HepG2 (cell line): Measurements from ENCODE around the gene NDUFAF5. TPM values are rescaled to one million over a fixed set of nuclear protein-coding genes. Genes with fewer than 3 reads are reported as not detected.

ENCODE experiments used
- CHCHD3 ChIP-seq: sonication (generic); formaldehyde crosslinking; IDR thresholded peaks from 2 replicates; pipeline ENCODE4 v1.8.0; 2022; ENCODE audit warnings: mild to moderate bottlenecking, missing genetic modification reagents, moderate library complexity
- REPIN1 ChIP-seq: sonication (generic); formaldehyde crosslinking; IDR thresholded peaks from 2 replicates; pipeline ENCODE4 v1.8.0; 2022; ENCODE audit warnings: missing genetic modification reagents, low read depth, mild to moderate bottlenecking, borderline replicate concordance
- RFX1 ChIP-seq: fragments of 450-650 bp; IDR thresholded peaks from 2 replicates; pipeline ENCODE4 v1.6.1; 2017
- SMAD3 ChIP-seq: sonication (generic); formaldehyde crosslinking; IDR thresholded peaks from 2 replicates; pipeline ENCODE4 v1.4.0; 2020; ENCODE audit warnings: missing genetic modification reagents
- SMC3 ChIP-seq: IDR thresholded peaks from 2 replicates; pipeline ENCODE4 v1.6.1; 2011; ENCODE audit warnings: low read length, improper control_type of control experiment
- TCF7 ChIP-seq: sonication (generic); IDR thresholded peaks from 2 replicates; pipeline ENCODE4 v1.6.1; 2016; ENCODE audit warnings: antibody characterized with exemption, low read depth
- ZNF143 ChIP-seq: sonication (generic); formaldehyde crosslinking; IDR thresholded peaks from 2 replicates; pipeline ENCODE4 v1.4.0; 2020; ENCODE audit warnings: missing genetic modification reagents
- ZNF432 ChIP-seq: sonication (generic); formaldehyde crosslinking; IDR thresholded peaks from 2 replicates; pipeline ENCODE4 v1.5.0; 2020; ENCODE audit warnings: missing genetic modification reagents, mild to moderate bottlenecking, borderline replicate concordance
- ZNF556 ChIP-seq: sonication (generic); formaldehyde crosslinking; IDR thresholded peaks from 2 replicates; pipeline ENCODE4 v1.4.0; 2020; ENCODE audit warnings: mild to moderate bottlenecking, missing genetic modification reagents, borderline replicate concordance
- ZNF598 ChIP-seq: sonication (generic); formaldehyde crosslinking; IDR thresholded peaks from 2 replicates; pipeline ENCODE4 v1.5.1; 2020; ENCODE audit warnings: mild to moderate bottlenecking, missing genetic modification reagents, borderline replicate concordance
- ZNF768 ChIP-seq: sonication (generic); formaldehyde crosslinking; IDR thresholded peaks from 2 replicates; pipeline ENCODE4 v1.4.0; 2020; ENCODE audit warnings: missing genetic modification reagents
- polyA plus RNA-seq, 8 experiments: library from polyadenylated mRNA; depleted of rRNA in 3 of 8; stranded (reverse) in 7 of 8; unstranded in 1 of 8; fragments of >200 nt; fragmentation: Illumina TruSeq in 4 of 8; extraction: Trizol in 4 of 8; gene quantifications; 2 replicates each; pipeline versions ENCODE4 v1.2.1 to v1.2.3, GENCODE V29; 2011 to 2016; ENCODE audit warnings: low read depth in 4 of 8, missing spikeins in 1 of 8, mixed read lengths in 1 of 8; ENCODE audit not compliant: insufficient read depth in 1 of 8
- total RNA-seq, 5 experiments: library from RNA; depleted of rRNA; stranded (reverse); fragments of >200 nt; fragmentation: Illumina TruSeq; extraction: Trizol; gene quantifications; 2 replicates each; pipeline ENCODE4 v1.2.3, GENCODE V29; 2016; ENCODE audit warnings: low read depth in 1 of 5
- TF ChIP-seq, protein P1 (sequence below): sonication (generic); formaldehyde crosslinking; IDR thresholded peaks from 2 replicates; pipeline ENCODE4 v1.4.0; 2020; ENCODE audit warnings: missing genetic modification reagents, borderline replicate concordance
- TF ChIP-seq, protein P2 (sequence below): sonication (generic); formaldehyde crosslinking; IDR thresholded peaks from 2 replicates; pipeline ENCODE4 v1.5.0; 2020; ENCODE audit warnings: mild to moderate bottlenecking, missing genetic modification reagents, moderate library complexity
- TF ChIP-seq, protein P3 (sequence below): sonication (generic); formaldehyde crosslinking; IDR thresholded peaks from 2 replicates; pipeline ENCODE4 v1.4.0; 2020; ENCODE audit warnings: mild to moderate bottlenecking, missing genetic modification reagents, borderline replicate concordance
- TF ChIP-seq, protein P4 (sequence below): sonication (generic); formaldehyde crosslinking; IDR thresholded peaks from 2 replicates; pipeline ENCODE4 v1.9.0; 2022; ENCODE audit warnings: missing genetic modification reagents, mild to moderate bottlenecking, borderline replicate concordance

Gene NDUFAF5
- total and polyA plus RNA-seq, 2 of the 13 experiments (the other 11 are each of a cell fraction or from before 2014, with no cell fraction given), result 23.1 to 66.7 TPM

DNA sequence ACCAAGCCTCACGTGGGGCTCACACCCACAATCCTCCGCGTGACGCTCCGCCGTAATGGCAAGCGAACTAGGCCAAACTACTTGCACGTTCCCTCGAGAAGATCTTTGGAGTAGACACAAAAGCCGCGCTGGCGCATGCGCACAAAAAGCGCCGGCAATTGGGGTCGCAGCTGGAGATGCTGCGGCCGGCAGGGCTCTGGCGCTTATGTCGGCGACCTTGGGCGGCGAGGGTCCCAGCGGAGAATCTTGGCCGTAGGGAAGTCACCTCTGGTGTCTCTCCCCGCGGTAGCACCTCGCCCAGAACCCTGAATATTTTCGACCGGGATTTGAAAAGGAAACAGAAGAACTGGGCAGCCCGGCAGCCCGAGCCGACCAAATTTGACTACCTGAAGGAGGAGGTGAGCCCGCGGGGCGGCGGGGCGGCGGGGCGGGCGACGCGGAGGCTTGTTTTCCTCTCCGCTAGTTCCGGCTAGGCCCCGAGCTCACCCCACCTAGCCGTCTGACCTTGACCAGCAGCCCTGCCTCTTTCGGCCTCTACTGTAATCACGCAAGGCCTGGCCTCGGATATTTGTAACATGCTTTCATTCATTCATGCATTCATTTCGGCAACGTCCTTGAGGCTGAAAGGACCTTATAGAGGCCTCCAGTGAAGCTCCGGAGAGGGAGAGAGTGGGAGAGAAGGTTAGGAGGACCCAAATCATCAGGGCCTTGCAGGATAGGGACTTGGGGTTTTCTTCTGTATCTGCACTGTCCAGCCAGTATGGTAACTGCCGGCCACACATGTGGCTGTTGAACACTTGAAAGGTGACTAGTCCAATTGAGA lies at the start of gene NDUFAF5, which contains the start of gene ESF1 (continued):
- TF ChIP-seq, protein P1, sequence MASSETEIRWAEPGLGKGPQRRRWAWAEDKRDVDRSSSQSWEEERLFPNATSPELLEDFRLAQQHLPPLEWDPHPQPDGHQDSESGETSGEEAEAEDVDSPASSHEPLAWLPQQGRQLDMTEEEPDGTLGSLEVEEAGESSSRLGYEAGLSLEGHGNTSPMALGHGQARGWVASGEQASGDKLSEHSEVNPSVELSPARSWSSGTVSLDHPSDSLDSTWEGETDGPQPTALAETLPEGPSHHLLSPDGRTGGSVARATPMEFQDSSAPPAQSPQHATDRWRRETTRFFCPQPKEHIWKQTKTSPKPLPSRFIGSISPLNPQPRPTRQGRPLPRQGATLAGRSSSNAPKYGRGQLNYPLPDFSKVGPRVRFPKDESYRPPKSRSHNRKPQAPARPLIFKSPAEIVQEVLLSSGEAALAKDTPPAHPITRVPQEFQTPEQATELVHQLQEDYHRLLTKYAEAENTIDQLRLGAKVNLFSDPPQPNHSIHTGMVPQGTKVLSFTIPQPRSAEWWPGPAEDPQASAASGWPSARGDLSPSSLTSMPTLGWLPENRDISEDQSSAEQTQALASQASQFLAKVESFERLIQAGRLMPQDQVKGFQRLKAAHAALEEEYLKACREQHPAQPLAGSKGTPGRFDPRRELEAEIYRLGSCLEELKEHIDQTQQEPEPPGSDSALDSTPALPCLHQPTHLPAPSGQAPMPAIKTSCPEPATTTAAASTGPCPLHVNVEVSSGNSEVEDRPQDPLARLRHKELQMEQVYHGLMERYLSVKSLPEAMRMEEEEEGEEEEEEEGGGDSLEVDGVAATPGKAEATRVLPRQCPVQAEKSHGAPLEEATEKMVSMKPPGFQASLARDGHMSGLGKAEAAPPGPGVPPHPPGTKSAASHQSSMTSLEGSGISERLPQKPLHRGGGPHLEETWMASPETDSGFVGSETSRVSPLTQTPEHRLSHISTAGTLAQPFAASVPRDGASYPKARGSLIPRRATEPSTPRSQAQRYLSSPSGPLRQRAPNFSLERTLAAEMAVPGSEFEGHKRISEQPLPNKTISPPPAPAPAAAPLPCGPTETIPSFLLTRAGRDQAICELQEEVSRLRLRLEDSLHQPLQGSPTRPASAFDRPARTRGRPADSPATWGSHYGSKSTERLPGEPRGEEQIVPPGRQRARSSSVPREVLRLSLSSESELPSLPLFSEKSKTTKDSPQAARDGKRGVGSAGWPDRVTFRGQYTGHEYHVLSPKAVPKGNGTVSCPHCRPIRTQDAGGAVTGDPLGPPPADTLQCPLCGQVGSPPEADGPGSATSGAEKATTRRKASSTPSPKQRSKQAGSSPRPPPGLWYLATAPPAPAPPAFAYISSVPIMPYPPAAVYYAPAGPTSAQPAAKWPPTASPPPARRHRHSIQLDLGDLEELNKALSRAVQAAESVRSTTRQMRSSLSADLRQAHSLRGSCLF, result peak; percentile 92; the same call in 1 of the 2 replicates
- TF ChIP-seq, protein P2, sequence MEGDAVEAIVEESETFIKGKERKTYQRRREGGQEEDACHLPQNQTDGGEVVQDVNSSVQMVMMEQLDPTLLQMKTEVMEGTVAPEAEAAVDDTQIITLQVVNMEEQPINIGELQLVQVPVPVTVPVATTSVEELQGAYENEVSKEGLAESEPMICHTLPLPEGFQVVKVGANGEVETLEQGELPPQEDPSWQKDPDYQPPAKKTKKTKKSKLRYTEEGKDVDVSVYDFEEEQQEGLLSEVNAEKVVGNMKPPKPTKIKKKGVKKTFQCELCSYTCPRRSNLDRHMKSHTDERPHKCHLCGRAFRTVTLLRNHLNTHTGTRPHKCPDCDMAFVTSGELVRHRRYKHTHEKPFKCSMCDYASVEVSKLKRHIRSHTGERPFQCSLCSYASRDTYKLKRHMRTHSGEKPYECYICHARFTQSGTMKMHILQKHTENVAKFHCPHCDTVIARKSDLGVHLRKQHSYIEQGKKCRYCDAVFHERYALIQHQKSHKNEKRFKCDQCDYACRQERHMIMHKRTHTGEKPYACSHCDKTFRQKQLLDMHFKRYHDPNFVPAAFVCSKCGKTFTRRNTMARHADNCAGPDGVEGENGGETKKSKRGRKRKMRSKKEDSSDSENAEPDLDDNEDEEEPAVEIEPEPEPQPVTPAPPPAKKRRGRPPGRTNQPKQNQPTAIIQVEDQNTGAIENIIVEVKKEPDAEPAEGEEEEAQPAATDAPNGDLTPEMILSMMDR (CRISPR knock-in tag), result peak; percentile 42
- TF ChIP-seq, protein P3, sequence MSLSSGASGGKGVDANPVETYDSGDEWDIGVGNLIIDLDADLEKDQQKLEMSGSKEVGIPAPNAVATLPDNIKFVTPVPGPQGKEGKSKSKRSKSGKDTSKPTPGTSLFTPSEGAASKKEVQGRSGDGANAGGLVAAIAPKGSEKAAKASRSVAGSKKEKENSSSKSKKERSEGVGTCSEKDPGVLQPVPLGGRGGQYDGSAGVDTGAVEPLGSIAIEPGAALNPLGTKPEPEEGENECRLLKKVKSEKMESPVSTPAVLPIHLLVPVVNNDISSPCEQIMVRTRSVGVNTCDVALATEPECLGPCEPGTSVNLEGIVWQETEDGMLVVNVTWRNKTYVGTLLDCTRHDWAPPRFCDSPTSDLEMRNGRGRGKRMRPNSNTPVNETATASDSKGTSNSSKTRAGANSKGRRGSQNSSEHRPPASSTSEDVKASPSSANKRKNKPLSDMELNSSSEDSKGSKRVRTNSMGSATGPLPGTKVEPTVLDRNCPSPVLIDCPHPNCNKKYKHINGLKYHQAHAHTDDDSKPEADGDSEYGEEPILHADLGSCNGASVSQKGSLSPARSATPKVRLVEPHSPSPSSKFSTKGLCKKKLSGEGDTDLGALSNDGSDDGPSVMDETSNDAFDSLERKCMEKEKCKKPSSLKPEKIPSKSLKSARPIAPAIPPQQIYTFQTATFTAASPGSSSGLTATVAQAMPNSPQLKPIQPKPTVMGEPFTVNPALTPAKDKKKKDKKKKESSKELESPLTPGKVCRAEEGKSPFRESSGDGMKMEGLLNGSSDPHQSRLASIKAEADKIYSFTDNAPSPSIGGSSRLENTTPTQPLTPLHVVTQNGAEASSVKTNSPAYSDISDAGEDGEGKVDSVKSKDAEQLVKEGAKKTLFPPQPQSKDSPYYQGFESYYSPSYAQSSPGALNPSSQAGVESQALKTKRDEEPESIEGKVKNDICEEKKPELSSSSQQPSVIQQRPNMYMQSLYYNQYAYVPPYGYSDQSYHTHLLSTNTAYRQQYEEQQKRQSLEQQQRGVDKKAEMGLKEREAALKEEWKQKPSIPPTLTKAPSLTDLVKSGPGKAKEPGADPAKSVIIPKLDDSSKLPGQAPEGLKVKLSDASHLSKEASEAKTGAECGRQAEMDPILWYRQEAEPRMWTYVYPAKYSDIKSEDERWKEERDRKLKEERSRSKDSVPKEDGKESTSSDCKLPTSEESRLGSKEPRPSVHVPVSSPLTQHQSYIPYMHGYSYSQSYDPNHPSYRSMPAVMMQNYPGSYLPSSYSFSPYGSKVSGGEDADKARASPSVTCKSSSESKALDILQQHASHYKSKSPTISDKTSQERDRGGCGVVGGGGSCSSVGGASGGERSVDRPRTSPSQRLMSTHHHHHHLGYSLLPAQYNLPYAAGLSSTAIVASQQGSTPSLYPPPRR (CRISPR knock-in tag), result no peak; the same call in none of the 2 replicates
- peak; percentile 99 for TF ChIP-seq REPIN1
- peak; percentile 97 for TF ChIP-seq ZNF143 (CRISPR knock-in tag)
- TF ChIP-seq CHCHD3 (CRISPR knock-in tag), result no peak
- 0 out of 2 replicates have a peak, but pooled peaks have one; percentile 63 for TF ChIP-seq ZNF432 (CRISPR knock-in tag)
- peak; percentile 92; the same call in 1 of the 2 replicates for TF ChIP-seq ZNF598
- TF ChIP-seq ZNF556 (CRISPR knock-in tag), result peak; percentile 98; the same call in 1 of the 2 replicates
- TF ChIP-seq TCF7, result peak; percentile 41; the same call in 1 of the 2 replicates
- peak; percentile 92 for TF ChIP-seq SMAD3 (CRISPR knock-in tag)
- no peak for TF ChIP-seq SMC3
- TF ChIP-seq, protein P4, sequence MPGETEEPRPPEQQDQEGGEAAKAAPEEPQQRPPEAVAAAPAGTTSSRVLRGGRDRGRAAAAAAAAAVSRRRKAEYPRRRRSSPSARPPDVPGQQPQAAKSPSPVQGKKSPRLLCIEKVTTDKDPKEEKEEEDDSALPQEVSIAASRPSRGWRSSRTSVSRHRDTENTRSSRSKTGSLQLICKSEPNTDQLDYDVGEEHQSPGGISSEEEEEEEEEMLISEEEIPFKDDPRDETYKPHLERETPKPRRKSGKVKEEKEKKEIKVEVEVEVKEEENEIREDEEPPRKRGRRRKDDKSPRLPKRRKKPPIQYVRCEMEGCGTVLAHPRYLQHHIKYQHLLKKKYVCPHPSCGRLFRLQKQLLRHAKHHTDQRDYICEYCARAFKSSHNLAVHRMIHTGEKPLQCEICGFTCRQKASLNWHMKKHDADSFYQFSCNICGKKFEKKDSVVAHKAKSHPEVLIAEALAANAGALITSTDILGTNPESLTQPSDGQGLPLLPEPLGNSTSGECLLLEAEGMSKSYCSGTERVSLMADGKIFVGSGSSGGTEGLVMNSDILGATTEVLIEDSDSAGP, result peak; percentile 97
- no peak for TF ChIP-seq RFX1
- peak; percentile 76 for TF ChIP-seq ZNF768 (CRISPR knock-in tag)
